ENCODE measurements around the gene CDC42EP3.

DNA sequence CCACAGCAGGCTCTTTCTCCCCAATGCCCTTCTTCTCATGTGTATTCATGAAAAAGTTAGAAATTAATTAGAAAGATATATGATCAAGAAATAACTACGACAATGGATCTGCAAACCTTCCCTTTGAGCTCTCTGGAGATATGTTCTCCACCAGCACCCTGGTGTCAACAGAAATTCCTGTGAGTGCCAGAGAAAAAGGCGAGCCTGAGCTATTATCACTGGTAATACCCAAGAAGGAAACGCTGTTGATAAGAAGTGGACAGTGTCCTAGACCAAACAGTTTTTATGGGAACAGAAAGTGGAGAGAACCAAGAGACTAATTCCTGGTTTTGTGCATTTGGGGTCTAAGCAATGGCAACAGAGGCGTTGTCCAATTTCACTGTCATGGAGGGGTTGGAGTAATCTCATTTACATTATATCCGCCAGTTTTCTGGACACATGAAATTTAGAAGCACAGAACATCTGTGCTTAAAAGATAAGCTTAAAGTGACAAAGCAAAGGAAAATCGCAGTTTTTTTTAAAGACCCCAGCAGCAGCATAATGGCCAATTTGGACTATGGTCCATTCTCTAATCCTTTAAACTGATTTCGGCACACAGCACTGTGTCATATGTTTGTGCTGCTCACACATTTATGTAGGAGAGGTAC, 47.2 kb upstream of the CDC42EP3 start:
- TF ChIP-seq JUN (IDR thresholded peaks at IDR 0.05) (no peak), EP300 (IDR thresholded peaks at IDR 0.05) (no peak), ZC3H11A (IDR thresholded peaks at IDR 0.05) (no peak), POLR2A (IDR thresholded peaks at IDR 0.05; ENCODE audit: low read length) (no peak), RCOR1 (IDR thresholded peaks at IDR 0.05; ENCODE audit: low read depth, low read length) (no peak)
- TF ChIP-seq, protein P1, sequence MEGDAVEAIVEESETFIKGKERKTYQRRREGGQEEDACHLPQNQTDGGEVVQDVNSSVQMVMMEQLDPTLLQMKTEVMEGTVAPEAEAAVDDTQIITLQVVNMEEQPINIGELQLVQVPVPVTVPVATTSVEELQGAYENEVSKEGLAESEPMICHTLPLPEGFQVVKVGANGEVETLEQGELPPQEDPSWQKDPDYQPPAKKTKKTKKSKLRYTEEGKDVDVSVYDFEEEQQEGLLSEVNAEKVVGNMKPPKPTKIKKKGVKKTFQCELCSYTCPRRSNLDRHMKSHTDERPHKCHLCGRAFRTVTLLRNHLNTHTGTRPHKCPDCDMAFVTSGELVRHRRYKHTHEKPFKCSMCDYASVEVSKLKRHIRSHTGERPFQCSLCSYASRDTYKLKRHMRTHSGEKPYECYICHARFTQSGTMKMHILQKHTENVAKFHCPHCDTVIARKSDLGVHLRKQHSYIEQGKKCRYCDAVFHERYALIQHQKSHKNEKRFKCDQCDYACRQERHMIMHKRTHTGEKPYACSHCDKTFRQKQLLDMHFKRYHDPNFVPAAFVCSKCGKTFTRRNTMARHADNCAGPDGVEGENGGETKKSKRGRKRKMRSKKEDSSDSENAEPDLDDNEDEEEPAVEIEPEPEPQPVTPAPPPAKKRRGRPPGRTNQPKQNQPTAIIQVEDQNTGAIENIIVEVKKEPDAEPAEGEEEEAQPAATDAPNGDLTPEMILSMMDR (IDR thresholded peaks at IDR 0.05), result no peak
- TF ChIP-seq, protein P2, sequence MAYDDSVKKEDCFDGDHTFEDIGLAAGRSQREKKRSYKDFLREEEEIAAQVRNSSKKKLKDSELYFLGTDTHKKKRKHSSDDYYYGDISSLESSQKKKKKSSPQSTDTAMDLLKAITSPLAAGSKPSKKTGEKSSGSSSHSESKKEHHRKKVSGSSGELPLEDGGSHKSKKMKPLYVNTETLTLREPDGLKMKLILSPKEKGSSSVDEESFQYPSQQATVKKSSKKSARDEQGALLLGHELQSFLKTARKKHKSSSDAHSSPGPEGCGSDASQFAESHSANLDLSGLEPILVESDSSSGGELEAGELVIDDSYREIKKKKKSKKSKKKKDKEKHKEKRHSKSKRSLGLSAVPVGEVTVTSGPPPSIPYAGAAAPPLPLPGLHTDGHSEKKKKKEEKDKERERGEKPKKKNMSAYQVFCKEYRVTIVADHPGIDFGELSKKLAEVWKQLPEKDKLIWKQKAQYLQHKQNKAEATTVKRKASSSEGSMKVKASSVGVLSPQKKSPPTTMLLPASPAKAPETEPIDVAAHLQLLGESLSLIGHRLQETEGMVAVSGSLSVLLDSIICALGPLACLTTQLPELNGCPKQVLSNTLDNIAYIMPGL (CRISPR knock-in tag; IDR thresholded peaks at IDR 0.05; ENCODE audit: borderline replicate concordance), result no peak
- TF ChIP-seq, protein P3, sequence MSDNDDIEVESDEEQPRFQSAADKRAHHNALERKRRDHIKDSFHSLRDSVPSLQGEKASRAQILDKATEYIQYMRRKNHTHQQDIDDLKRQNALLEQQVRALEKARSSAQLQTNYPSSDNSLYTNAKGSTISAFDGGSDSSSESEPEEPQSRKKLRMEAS (IDR thresholded peaks at IDR 0.05), result no peak
- TF ChIP-seq, protein P4, sequence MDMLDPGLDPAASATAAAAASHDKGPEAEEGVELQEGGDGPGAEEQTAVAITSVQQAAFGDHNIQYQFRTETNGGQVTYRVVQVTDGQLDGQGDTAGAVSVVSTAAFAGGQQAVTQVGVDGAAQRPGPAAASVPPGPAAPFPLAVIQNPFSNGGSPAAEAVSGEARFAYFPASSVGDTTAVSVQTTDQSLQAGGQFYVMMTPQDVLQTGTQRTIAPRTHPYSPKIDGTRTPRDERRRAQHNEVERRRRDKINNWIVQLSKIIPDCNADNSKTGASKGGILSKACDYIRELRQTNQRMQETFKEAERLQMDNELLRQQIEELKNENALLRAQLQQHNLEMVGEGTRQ (IDR thresholded peaks at IDR 0.05), result no peak

All from A549 (cell line).